NCI-H526 (cell line): Measurements from ENCODE around the gene ATP5F1D.

Source experiments
- DNase-seq, 2 experiments: peaks; one replicate each; lab custom pipeline; 2025; lab: John Stamatoyannopoulos, UW

Gene ATP5F1D

DNA sequence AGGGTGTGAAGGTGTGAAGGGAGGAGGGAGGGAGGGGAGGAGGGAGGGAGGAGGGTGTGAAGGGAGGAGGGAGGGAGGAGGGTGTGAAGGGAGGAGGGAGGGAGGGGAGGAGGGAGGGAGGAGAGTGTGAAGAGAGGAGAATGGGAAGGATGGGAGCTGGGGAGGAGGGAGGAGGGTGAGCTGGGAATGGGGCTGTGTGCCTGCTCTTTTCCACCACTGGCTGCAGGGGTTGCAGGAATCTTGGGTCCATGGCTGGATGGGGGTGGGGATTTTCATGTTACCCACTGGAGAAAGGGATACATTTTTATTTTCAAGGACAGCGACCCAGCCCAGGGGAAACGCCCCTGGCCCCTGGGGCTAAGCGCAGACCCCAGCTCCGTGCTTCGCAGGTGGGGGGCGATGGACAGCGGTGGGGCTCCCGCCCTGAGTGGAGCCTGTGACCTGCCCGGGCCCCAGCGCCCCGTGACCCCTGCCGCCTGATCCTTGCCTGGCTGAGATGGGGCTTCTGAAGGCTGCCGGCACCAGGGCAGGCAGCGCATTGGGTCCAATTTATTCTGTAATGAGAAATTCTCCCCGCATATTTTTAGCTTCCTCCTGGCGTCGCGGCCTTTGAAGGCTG is 41.1 kb downstream of the ATP5F1D start:
- no peak for DNase-seq

DNA sequence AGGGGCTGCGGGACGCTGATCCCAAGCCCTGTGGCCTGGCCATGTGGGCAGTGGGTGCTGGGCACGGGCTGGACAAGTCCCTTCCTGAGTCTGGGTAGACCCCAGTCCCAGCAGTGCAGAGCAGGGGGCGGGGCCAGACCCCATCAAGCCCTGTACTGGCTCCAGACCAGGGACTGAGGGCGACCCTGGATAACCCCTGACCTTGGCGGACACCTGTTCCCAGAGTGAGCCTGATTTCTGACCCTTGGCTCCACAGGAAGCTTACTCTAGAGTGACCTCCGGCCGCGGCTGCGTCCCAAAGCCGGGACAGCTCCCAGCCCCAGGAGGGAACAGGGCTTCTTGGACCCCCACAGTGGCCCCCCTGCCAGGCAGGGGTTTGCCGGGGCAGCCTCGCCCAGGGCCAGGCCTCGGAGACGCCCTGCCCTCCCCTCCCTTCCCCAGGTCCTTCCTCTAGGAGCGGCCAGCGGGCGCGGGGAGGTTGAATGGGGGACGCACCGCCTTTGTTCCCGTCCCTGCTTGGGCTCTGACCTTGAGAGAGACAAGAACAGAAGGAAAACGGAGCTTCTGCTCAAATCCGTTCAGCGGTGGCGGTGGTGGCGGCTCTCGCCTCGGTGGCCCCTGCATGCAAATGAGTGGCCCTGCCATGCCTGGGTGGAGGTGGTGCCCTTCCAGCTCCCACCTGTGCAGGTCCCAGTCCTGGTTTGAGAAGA is 41.8 kb downstream of the ATP5F1D start:
- no peak for DNase-seq

DNA sequence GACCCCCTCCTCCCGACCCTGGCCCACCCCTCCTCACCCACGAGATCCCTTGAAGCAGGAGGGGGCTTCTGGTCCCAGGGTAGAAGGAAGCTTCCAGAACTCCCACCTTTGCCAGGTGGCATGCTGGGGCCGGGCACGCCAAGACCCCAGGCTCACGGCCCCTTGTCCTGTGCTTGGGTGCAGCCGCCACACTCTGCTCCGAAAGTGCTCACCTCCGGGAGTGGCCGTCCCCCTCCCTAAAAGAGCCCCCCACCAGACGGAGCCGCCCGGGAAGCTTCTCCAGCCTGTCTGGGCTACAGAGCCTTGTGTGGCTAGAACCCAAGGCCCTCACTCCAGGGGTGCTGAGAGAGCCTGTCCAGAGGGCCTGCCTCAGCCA is 42.4 kb downstream of the ATP5F1D start:
- no peak for DNase-seq

DNA sequence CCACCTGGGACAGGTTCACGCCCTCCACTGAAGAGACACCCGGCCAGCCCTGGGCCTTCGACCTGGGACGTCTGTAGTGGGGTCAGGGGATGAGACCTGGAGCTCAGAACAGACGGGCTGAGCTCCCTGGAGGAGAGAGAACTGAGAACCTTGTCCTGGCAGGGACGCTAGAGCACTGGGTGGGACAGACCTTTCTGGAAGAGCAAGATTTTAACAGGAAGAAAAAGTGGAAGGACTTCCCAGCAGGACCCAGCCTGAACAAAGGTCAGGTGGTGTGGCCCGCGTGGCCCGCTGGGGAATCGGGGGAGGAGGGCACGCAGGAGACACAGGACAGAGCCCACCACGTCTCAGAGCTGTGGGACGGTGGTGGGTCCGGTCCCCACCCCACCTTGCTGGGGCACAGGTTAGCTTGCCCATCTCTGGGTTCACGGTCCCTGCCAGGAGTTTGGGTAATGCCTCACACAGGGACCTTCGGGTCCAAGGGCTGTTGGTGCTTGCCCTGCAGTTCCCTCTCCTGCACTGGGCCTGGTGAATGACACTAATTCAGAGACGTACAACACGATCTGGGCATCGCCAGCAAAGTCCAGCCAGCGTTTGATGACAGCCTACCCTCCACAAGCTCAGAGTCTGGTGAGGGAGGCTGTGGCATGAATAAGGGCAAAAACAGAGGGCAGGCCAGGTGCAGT is 42.9 kb downstream of the ATP5F1D start:
- DNase-seq: no peak

DNA sequence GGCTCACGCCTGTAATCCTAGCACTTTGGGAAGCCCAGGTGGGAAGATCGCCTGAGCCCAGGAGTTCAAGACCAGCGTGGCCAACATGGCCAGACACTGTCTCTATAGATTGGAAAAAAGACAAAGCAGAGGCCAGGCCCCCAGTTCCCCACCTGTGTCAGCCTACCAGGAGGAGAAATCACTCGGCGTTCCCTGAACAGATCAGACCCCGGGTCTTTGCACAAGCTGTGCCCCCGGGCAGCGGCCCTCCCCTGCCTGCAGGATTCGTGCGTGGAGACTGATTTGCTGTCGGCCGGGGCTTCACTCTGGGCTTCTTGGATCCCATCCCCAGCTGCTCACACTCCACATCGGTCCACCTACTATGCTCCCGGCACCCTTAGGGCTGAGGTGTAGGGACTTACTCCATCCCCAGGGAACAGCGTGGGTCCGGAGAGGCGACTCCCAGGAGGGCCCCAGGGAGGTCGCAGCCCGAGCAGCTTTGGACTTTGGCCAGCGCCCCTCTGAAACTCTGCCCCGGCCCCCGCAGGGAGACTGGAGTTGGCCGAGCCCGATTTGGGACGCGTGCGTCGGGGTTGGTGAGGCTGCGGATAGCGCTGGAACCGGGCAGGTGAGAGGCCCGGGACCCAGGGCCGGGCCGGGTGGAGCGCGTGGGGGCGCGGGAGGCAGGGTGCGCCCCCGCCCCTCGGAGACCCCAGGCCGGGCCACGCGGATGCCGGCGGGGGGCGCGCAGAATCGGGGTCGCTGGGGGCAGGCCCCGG is 43.6 kb downstream of the ATP5F1D start:
- DNase-seq: no peak

DNA sequence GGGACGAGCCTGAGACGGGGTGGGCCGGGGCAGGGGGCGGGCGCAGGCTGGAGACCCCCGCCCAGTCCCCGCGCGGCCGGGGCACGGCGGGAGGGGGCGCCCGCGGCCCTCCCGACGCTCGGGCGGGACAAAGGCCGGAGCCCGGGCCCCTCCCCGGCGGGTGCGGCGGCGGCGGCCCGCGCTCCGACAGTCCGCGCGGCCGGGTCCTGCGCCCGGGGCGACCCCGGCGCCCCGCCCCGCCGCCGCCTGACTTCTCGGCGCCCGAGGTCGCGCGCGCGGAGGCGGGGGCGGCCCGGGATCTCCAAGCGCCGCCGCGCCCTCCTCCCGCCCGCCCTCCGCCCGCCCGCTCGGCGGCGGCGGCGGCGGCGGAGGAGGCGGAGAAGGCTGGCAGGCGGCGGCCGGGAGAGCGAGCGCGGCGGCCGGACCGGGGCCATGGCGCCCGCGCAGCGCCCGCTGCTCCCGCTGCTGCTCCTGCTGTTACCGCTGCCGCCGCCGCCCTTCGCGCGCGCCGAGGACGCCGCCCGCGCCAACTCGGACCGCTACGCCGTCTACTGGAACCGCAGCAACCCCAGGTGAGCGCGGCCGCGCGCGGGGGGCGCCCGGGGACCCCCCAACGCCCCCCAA is 44.3 kb downstream of the ATP5F1D start, which contains the start of gene EFNA2:
Gene EFNA2 (plus strand): TSS at position 137 of the 624 bp plus-strand sequence. CDS start 296 bp downstream, at position 433.
- no peak for DNase-seq

DNA sequence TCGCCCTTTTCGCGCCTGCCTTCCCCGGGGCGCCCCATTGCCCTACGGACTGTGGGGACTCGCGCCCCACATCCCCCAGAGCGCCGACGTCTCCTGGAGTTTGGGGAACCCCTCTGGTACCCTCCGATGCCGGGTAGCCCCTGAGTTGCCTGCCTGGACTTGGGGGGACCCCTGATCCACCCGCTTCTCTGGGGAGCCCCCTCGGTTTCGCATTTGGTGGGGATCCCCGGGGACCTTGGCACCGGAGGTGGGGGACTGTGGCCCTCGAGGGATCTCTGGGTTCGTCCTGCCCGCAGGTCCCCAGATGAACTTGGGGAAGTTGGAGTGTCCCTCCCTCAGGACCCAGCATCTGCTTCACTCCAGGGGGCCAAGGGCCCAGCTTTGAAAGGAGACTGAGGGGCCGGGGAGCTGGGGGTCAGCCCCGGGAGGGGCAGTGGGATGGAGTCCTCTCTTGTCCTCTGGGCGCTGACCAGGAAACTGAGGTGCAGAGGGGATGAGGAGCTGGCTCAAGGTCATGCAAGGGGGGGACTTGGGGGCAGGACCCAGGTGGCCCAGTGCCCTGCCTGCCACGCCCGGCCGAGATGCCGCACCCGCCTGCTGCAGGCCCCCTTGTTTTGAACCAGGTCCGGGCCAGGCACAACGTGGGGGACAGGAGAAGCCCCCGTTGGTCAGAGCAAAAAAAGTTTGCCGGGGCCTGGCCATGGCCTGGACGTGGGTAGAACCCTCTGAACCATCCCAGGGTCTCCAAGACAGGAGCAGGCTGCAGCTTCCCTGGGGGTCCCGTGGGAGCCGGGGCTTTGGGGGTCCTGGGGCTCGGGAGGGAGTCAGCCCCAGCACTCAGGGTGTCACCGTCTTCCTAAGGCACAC is 45.2 kb downstream of the ATP5F1D start:
- no peak for DNase-seq

DNA sequence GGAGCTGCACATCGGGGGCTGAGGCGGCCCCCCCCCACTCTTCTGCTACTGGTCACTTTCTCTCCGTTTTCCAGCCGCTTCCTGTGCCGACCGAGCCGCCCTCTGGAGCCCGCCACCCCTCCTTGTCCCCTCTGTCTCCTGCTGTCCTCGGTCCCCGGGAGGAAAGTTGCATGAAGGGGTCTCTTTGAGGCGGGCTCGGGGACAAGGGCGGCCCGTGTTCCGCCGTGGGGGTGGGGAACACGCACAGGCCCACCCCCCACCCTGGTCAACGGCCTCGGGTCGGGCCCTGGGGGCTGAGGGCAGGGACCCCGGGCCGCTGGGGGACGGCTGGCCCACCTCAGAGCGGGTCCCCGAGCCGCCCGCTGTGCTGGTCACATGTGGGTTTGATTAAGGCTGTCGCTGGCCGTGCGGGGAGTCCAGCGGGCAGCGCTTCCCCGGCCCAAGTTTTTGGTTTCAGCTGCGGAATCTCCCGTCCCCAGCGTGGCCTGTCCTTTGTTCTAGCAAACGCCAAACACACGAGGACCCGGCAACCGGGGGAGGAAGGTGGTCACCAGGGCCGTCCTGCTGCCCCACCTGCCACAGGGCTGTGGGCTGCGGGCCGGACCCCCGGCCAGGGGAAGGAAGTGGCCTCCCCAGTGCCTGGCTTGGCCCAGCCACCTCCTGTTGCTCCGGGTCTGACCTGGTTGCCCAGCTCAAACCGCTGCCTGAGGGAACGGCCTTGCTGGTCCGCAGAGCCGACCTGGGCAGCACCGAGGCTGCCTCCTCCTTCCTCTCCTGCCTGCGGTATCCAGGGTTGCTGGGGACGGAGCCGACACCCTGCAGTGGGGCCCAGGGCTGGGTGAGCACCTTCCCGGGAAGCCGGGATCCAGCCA is 46.0 kb downstream of the ATP5F1D start:
- DNase-seq: peak in 1 of 2 experiments; percentile 46

DNA sequence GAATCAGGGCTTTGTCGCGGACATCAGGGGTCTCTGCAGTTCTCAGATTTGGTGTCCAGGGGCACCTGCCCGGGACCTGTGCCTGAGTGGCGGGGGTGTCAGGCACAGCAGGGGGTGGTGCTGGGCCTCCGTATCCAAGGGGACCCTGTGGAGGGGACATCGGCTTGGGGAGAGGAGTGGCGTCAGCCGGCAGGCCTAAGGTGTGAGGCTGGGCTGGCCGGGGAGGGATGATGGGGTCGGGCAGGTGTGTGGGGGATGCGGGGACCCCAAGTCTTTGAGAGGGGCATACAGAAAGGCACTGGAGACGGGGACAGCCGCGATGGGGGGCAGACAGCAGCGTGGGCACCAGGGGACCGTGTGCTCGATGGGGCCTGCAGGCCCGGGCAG is 46.7 kb downstream of the ATP5F1D start:
- DNase-seq: no peak

DNA sequence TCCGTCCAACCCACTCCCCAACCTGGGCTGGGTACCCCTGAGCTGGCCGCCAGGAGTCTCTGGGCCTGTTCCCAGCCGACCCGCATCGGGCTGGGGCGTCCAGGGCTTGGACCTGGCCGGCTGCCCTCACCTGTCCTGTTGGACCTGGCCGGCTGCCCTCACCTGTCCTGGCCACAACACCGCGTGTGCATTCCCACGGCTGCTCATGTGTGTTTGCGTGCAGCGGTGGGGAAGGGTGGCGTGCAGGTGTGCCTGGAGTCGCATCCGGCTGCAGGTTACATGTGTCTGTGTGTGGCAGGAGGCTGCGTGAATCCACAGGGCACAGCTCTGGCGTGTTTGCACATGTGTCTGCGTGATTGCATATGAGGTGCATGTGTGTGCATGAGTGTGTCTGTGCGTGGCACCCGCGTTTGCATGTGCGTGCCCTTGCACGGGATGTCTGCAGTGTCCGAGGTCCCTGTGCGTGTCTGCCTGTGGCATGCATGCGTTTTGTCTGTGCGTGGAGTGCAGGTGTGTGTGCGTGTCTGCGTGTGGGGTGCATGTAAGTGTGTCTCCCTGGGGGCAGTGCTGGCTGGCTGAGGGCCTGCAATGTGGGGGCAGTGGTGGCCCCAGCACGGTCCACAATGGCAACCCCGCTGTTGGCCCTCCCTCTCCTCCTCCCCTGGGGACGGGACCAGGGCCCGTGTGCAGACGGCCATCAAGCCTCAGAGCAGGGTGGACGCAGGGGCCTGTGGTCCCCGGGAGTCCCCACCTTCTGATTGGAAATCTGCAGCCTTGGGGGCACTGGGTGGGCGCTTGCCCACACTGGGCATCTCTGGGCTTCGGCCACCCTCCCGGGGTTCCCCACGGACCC is 47.5 kb downstream of the ATP5F1D start:
- no peak for DNase-seq

DNA sequence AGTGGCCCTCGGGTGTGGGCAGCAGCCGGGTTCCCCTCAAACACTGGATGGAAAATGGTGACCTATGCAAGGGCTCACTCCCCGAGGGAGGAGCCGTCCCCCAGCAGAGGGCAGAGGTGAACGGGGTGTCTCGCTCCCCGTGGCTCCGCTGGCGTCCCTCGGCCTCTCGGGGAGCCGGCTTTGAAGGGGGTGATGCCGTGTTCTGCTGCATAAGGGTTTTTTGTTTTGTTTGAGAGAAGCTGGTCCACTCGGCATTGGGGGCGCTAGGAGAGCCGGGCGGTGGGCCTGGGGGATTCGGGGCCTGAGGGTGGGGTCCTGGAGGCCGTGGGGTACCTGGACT is 48.1 kb downstream of the ATP5F1D start:
- DNase-seq: no peak

DNA sequence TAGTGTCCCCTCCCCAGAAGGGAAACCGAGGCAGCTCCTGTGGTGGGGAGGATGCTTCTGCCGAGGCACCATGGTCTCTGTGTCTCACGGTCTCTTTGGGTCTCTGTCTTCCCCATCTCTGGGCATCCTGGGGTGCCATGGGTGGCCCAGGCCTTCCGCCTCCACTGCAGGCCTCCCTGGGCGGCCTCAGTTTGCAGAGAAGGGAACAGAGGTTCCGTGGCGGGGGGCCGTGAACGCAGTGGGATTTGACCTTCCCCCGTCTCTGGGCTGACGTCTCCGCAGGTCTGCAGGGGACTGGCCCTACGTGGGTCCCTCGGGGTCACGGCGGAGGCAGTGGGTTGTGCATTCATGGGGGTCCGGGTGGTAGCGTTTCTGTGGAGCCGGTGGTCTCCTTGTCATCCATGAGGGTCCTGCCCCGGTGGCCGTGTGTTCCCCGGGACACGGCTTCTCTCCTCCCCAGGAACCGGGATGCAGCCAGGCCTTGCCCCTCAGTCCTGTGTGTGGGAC is 48.7 kb downstream of the ATP5F1D start:
- DNase-seq: no peak

DNA sequence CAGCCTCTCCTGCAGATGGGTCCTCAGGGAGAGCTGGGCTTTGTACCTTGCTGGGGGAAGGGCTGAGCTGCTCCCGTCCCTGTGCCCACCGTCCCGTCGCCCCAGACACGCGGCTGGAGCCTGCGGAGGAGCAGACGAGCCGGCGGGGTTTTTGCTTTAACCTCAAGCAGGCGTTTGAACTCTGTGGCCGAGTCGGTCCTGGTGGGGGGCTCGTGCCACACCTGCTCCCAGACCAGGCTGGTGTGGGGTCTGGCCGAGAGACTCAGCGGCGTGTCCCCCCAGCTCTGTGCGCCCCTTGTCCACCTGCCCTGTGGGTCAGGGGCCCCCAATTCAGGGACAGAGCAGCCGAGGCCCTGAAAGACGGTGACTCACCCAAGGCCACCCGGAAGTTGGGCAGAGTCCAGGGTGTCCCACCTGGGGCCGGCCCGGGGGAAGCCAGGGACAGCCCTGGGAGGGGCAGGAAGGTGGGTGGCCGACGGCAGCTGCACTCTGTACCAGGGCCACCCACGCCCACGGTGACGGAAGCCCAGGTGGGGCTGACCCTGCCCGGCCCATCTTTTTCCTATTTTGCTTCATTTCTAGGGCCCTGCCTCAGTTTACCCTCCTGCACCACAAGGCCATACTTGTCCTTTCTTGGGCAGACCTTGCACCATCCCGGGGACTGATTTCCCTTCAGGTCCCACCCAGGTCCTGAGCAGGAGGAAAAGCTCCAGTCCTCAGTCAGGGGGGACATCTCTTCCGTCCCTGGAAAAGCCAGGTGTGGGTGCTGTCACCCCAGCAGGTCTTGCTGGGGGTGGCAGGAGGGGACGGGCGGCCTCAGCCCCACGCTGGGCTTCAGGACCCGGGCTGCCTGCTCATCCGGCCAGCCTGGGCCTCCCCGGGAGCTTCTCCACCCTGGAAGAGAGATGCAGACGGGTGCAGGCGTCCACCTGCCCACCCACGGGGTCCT is 49.4 kb downstream of the ATP5F1D start:
- DNase-seq: no peak

DNA sequence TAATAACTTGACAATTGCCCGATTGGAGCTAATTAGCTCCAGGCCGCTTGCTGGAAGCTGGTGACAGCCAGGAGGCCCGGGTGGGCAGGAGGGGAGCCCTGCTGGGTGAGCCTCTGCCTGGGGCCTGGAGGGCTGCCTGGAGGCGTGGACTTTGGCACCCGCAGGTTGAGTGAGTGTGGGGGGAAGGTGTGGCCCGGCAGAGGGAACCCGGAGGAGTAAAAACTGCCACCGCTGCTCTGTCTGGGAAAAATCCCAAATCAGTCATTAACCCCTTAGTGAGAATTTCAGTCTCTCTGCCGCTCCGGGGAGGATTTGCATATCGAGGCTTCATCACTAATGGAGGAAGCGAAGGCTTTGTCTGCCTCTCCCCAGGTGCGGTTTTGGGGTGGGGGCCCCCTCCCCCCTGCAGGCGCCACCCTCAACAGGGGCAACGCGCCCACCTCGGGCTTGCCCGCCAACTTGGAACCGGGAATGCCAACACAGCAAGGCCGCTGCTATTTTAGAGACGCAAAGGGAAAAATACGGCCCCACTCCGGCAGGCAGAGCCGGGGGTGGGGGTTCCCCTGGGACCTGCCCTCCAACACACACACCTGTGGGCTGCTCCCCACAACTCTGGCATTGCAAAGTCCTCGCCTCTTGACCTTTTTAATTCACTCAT is 50.3 kb downstream of the ATP5F1D start:
- peak in 1 of 2 experiments; percentile 35 for DNase-seq

DNA sequence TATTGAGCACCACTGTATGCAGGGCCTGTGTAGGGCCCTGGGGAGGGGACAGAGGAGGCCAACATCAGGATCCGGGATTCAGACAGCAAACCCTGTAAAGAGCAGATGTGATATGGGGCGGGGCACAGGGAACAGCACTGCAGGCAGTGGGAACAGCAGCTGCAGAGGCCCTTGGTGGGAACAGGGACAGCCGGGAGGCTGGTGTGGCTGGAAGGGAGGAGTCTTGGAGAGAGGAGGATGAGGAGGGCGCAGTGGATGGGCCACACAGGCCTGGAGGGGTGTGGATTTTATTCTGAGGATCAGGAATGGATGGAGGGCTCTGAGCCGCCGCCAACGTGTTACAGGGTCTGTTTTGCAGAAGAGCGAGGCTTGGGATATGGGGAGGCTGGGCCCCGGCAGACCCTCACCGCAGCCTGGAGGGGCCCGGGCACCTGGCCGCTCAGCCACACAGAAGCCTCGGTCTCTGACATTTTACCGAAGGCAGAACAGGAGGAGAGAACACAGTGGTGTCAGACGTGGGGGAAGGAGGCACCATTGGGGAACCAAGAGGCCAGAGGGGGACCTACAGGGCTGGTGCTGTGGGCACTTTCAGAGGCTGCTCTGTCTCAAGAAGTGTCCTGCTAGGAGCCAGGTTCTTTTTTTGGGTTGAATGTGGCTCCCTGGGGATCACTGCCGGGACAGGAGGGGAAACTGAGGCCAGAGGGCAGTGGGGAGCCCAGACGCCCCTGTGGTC is 51.0 kb downstream of the ATP5F1D start:
- DNase-seq: no peak

DNA sequence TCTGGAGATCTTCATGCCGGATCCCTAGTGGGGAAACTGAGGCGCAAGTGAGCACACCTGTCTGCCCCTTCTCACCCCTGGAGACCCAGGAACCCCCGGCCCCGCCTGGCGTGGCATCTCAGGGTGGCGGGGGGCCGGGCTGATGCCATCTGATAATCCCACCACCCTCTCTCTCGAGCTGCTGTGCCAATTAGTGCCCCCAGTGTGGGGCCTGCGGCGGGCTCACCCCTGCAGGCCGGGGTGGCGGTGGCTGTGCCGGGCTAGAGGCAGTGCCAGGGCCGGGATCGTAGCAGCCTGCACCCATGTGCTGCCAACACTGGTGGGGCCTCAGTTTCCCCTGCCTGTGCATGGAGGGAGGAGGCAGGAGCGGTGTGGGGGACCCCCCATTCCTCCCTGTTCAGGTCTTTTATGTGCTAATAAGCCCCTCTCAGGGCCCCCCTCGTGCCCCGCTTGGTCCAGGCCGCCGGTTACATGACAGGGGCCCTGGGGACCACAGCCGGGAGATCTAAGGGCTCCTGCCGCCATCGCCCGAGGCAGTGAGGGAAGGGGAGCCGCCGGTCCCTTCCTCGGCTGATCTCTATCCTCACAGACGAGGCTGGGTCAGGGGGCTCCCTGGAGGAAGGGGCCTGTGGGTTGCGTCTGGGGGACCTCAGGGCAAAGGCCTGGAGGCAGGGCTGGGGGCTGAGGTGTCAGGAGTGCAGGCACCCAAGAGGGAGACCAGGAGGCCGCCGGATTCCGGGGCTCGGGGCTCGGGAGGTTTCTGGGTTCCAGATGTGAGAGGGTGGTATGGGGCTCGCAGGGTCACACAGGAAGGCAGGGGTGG is 52.4 kb downstream of the ATP5F1D start:
- no peak for DNase-seq
